Measurements from ENCODE around the gene CLEC17A.

GRCh38 chr19:14553042-14553938 is 29.6 kb upstream of the CLEC17A start:
- TF ChIP-seq CTCF (IDR thresholded peaks at IDR 0.05) (no peak), EZH2 (IDR thresholded peaks at IDR 0.05; ENCODE audit: borderline replicate concordance, insufficient read depth, low read depth, low read length, poor library complexity, severe bottlenecking) (no peak)

All from B cell (primary cell).